Neural cell (in vitro differentiated cells): ENCODE results near the gene ERMARD. TPM values are rescaled to one million over a fixed set of nuclear protein-coding genes. Genes with fewer than 3 reads are reported as not detected.

Experiments used
- H2AFZ ChIP-seq: fragments of 200-600, 300-800 bp; sonication (generic), shearing (Covaris generic); 2 replicates; pipeline ENCODE4 v1.6.0; 2014; ENCODE audit warnings: low read depth, mild to moderate bottlenecking, antibody characterized with exemption, low read length, moderate library complexity
- H3F3A ChIP-seq: fragments of 200-600 bp; shearing (Covaris generic); 2 replicates; pipeline ENCODE4 v1.6.1; 2016; ENCODE audit warnings: mild to moderate bottlenecking, moderate library complexity, mixed read lengths, antibody characterized with exemption, low read length; ENCODE audit not compliant: insufficient read depth, poor library complexity, severe bottlenecking
- H3K27ac ChIP-seq: fragments of 200-600, 300-800 bp; sonication (generic), shearing (Covaris generic); 2 replicates; pipeline ENCODE4 v1.5.1; 2014; ENCODE audit warnings: mild to moderate bottlenecking, low read length, moderate library complexity
- H3K27me3 ChIP-seq: fragments of 300-800, 200-600 bp; sonication (generic), shearing (Covaris generic); 2 replicates; pipeline ENCODE4 v1.6.0; 2014; ENCODE audit warnings: mild to moderate bottlenecking, low read depth, low read length, moderate library complexity; ENCODE audit not compliant: insufficient read depth
- H3K36me3 ChIP-seq: fragments of 300-800, 200-600 bp; sonication (generic), shearing (Covaris generic); 2 replicates; pipeline ENCODE4 v1.5.1; 2014; ENCODE audit warnings: mild to moderate bottlenecking, antibody characterized with exemption, low read length, moderate library complexity; ENCODE audit not compliant: insufficient read depth
- H3K4me2 ChIP-seq: fragments of 300-800, 200-600 bp; sonication (generic), shearing (Covaris generic); 2 replicates; pipeline ENCODE4 v1.6.0; 2014; ENCODE audit warnings: mild to moderate bottlenecking, low read length
- H3K4me3 ChIP-seq: fragments of 300-800, 200-600 bp; sonication (generic), shearing (Covaris generic); 2 replicates; pipeline ENCODE4 v1.5.1; 2014; ENCODE audit warnings: mild to moderate bottlenecking, low read length, moderate library complexity
- H3K79me2 ChIP-seq: fragments of 200-600 bp; shearing (Covaris generic); replicated peaks from 2 replicates; pipeline ENCODE4 v1.6.0; 2014; ENCODE audit warnings: mild to moderate bottlenecking, low read length, moderate library complexity; ENCODE audit not compliant: insufficient read depth
- H3K9ac ChIP-seq: fragments of 300-800, 200-600 bp; sonication (generic), shearing (Covaris generic); 2 replicates; pipeline ENCODE4 v1.6.1; 2016; ENCODE audit warnings: mild to moderate bottlenecking, low read length, mixed read lengths
- H3K9me2 ChIP-seq: fragments of 200-600 bp; shearing (Covaris generic); 2 replicates; pipeline ENCODE4 v1.6.1; 2016; ENCODE audit warnings: mild to moderate bottlenecking, low read length, mixed read lengths; ENCODE audit not compliant: insufficient read depth
- H3K9me3 ChIP-seq: fragments of 200-600, 300-800 bp; sonication (generic), shearing (Covaris generic); 2 replicates; pipeline ENCODE4 v1.6.1; 2016; ENCODE audit warnings: mild to moderate bottlenecking, mixed run types, low read length, moderate library complexity, mixed read lengths
- H4K20me1 ChIP-seq: fragments of 200-600 bp; shearing (Covaris generic); 2 replicates; pipeline ENCODE4 v1.6.1; 2016; ENCODE audit warnings: mild to moderate bottlenecking, mixed run types; ENCODE audit not compliant: insufficient read depth
- CTCF ChIP-seq: fragments of 450-650 bp; IDR thresholded peaks from 2 replicates; pipeline ENCODE4 v1.5.1; 2014; ENCODE audit warnings: antibody characterized with exemption, mild to moderate bottlenecking, moderate library complexity; ENCODE audit not compliant: poor library complexity, severe bottlenecking
- EP300 ChIP-seq: fragments of 450-650 bp; conservative IDR thresholded peaks from 2 replicates; pipeline ENCODE4 v1.6.1; 2014; ENCODE audit warnings: antibody characterized with exemption, mild to moderate bottlenecking, moderate library complexity; ENCODE audit not compliant: poor library complexity, severe bottlenecking
- EZH2 ChIP-seq: fragments of 200-600, 300-800 bp; shearing (Covaris generic), sonication (generic); IDR thresholded peaks from 2 replicates; pipeline ENCODE4 v1.6.1; 2014; ENCODE audit warnings: antibody characterized with exemption, low read length, borderline replicate concordance, mild to moderate bottlenecking; ENCODE audit not compliant: insufficient read depth, poor library complexity, severe bottlenecking
- MXI1 ChIP-seq: fragments of 450-650 bp; conservative IDR thresholded peaks from 2 replicates; pipeline ENCODE4 v1.6.1; 2014; ENCODE audit warnings: antibody characterized with exemption, mild to moderate bottlenecking; ENCODE audit not compliant: poor library complexity, severe bottlenecking
- POLR2AphosphoS5 ChIP-seq: IDR thresholded peaks from 2 replicates; pipeline ENCODE4 v1.6.1; 2012
- RAD21 ChIP-seq: fragments of 450-650 bp; conservative IDR thresholded peaks from 2 replicates; pipeline ENCODE4 v1.6.1; 2014; ENCODE audit warnings: antibody characterized with exemption, mild to moderate bottlenecking, moderate library complexity
- REST ChIP-seq: IDR thresholded peaks from 2 replicates; pipeline ENCODE4 v1.6.1; 2012; ENCODE audit warnings: borderline replicate concordance
- SMC3 ChIP-seq: fragments of 450-650 bp; conservative IDR thresholded peaks from 2 replicates; pipeline ENCODE4 v1.6.1; 2014; ENCODE audit warnings: antibody characterized with exemption, mild to moderate bottlenecking, moderate library complexity; ENCODE audit not compliant: poor library complexity
- TAF1 ChIP-seq: IDR thresholded peaks from 2 replicates; pipeline ENCODE4 v1.6.1; 2012; ENCODE audit warnings: low read depth
- polyA plus RNA-seq: library from polyadenylated mRNA; depleted of rRNA; stranded (reverse); fragments of >200 nt; gene quantifications from 2 replicates; pipeline ENCODE4 v1.2.3, GENCODE V29; 2014

ERMARD gene
- polyA plus RNA-seq, 1 donor from 2014 or later, result 51.2 TPM

GRCh38 chr6:169775321-169775720 is 23.9 kb downstream of the ERMARD start:
- H3K36me3 ChIP-seq, result peaks cover under 1% of the 10 kb centered on the region
- no peaks in the 10 kb centered on the region for H3K9me3 ChIP-seq
- no peak overlapping the region for H3K4me2 ChIP-seq
- H3K27ac ChIP-seq, result no peak overlapping the region
- H3K27me3 ChIP-seq, result no peaks in the 10 kb centered on the region
- H3K9me2 ChIP-seq, result no peaks in the 10 kb centered on the region
- H3K4me3 ChIP-seq, result no peak overlapping the region
- H3K79me2 ChIP-seq, result no peaks in the 10 kb centered on the region
- H2AFZ ChIP-seq, result no peak overlapping the region
- no peaks in the 10 kb centered on the region for H4K20me1 ChIP-seq
- TF ChIP-seq EZH2 (no peak), SMC3 (no peak), REST (no peak)
- H3K9ac ChIP-seq, result no peak overlapping the region
- H3F3A ChIP-seq, result no peaks in the 10 kb centered on the region

- no peak for TF ChIP-seq MXI1
- TF ChIP-seq RAD21, result no peak
- no peak for TF ChIP-seq SMC3
- no peak for TF ChIP-seq REST
- no peak for TF ChIP-seq CTCF
- TF ChIP-seq POLR2AphosphoS5, result no peak
- no peak for TF ChIP-seq EZH2
- no peak for TF ChIP-seq EP300
- TF ChIP-seq TAF1, result no peak
- H3K27me3 ChIP-seq, result no peaks in the 10 kb centered on the region
- H3K9ac ChIP-seq, result no peak overlapping the region
- no peak overlapping the region for H2AFZ ChIP-seq
- no peaks in the 10 kb centered on the region for H3K9me2 ChIP-seq
- peaks cover 5% of the 10 kb centered on the region for H3K36me3 ChIP-seq
- no peak overlapping the region for H3K4me3 ChIP-seq
- H3K79me2 ChIP-seq, result no peaks in the 10 kb centered on the region
- no peak overlapping the region for H3K27ac ChIP-seq
- no peaks in the 10 kb centered on the region for H3K9me3 ChIP-seq
- H4K20me1 ChIP-seq, result no peaks in the 10 kb centered on the region
- H3K4me2 ChIP-seq, result no peak overlapping the region
- H3F3A ChIP-seq, result no peaks in the 10 kb centered on the region
These were observed 25.0 kb downstream of the ERMARD start for GRCh38 chr6:169776379-169776778.
